ENCODE data around the gene HOXD4.

GRCh38 chr2:176169181-176169580, 17.8 kb downstream of the HOXD4 start:
- TF ChIP-seq POLR2A (IDR thresholded peaks at IDR 0.05; ENCODE audit: low read depth, low read length) (no peak), CTCF (conservative IDR thresholded peaks at IDR 0.05; ENCODE audit: low read depth, low read length) (no peak), MAZ (IDR thresholded peaks at IDR 0.05; ENCODE audit: borderline replicate concordance, low read depth, low read length) (no peak), CEBPB (IDR thresholded peaks at IDR 0.05; ENCODE audit: low read depth, low read length) (no peak), USF2 (IDR thresholded peaks at IDR 0.05; ENCODE audit: low read depth, low read length) (no peak), MXI1 (IDR thresholded peaks at IDR 0.05; ENCODE audit: borderline replicate concordance, low read depth, low read length) (no peak), FOS (IDR thresholded peaks at IDR 0.05; ENCODE audit: low read depth, low read length) (no peak), RAD21 (IDR thresholded peaks at IDR 0.05; ENCODE audit: low read length) (no peak), RCOR1 (IDR thresholded peaks at IDR 0.05; ENCODE audit: insufficient replicate concordance, low read length) (no peak)
